Ramos (cell line): ENCODE data around the gene ARFGAP3.

Experiments used
- in situ Hi-C: fragments of 300-500 bp; cut with MboI; formaldehyde crosslinking; loops from one replicate; pipeline ENCODE4 v1.14.3; 2022; ENCODE audit warnings: low sequenced_read_pairs; ENCODE audit not compliant: unreplicated experiment

The ARFGAP3 gene, protein sequence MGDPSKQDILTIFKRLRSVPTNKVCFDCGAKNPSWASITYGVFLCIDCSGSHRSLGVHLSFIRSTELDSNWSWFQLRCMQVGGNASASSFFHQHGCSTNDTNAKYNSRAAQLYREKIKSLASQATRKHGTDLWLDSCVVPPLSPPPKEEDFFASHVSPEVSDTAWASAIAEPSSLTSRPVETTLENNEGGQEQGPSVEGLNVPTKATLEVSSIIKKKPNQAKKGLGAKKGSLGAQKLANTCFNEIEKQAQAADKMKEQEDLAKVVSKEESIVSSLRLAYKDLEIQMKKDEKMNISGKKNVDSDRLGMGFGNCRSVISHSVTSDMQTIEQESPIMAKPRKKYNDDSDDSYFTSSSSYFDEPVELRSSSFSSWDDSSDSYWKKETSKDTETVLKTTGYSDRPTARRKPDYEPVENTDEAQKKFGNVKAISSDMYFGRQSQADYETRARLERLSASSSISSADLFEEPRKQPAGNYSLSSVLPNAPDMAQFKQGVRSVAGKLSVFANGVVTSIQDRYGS

DNA sequence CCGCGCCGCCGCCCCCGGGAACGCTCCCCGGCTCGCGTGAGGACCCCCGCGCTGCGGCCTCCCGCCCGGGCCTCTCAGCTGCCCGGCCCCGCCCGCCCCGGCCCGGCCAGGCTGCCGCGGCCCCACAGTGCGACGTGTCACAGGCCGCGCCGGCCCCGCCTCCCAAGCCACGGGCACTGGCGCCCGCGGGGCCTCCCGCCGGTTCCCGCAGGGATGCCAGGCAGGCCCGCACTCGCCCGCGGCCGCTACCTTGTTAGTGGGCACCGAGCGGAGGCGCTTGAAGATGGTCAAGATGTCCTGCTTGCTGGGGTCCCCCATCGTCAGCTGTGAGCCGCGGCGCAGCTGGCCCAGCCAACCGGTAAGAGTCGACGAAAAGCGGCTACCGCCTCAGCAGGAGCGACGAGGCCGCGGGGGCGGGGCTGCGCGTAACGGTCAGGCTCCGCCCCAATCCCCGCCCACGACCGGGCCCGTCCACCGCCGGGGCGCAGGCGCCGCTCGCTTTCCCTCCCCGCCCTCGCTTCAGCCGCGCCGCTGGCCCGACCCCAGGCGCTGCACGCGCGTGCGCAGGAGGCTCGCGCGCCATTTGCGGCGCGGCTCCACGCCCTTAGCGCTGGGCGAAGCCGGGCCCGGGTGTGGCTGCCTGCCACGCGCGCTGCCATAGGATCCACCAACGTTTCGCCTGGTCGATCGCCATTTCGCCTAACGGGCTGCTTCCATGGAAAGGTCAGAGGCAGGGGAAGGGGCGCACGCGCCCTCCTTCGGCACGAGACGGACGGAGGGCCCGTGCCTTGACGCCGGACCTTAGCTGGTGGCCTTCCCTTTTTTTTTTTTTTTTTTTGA is at the start of gene ARFGAP3:
Gene ARFGAP3, minus strand, starts transcription at position 409 of the 840 bp plus-strand sequence. Its CDS starts 91 bp downstream, at position 318.
- in situ Hi-C loops, result no loop called here

DNA sequence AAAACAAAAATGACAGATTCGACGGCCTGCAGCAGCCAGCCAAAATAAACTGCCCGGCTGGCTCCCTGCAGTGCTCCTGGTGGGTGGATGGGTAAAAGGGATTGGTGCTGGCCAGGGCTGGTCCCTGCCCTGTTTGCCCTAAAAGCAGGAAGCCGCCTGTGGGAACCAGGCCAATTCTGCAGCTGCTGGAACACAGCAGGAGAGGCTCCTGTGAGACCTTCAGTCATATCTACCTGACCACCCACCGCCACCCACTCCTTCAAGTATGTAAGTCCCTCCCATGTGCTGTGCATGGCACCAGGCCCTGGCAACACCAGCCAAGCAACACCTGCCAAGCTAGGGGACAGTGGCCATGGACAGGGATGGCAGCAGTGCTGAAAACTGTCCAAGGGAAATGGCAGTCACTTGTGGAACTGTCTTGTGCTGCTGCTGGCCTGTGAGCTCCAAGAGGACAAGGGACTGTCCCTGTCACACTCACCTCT is 48.7 kb upstream of the ARFGAP3 start:
- in situ Hi-C loops, result no loop called here

DNA sequence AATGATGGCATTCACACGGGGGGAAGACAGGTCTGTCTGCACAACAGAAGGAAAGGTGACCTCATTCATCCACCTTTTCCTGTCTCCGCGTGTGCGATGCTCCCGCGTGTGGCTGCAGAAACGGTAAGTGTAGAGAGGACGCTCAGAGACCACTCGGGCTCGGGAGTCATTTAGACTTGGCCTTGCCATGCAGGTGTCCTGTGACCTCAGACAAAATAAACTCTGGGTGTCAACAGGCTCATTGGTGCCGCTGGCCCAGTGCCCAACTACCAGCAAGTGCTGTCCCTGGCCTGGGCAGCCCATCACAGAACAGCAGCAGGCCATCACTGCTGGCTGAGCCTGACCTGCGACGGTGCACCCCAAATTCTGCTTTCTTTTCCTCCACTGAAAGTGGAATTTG is 48.1 kb upstream of the ARFGAP3 start:
- in situ Hi-C loops, result no loop called here

DNA sequence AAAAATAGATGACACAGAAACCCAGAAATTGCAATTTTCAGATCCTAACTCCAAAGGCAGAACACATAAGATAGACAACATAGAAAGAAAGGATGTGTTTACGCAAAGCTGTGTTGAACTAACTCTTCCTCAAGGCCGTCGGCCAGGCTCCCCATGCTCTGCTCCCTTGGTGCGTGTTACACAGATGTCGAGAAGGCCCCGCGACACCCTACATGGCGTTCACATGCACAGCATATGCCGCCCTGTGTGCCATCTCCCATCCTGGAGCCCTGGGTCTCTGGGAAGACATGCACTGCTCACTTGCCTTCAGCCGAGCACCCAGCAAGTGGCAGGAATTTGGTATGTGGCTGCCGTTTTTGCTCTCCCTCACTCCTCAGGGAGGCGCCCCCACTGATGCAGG is 47.0 kb upstream of the ARFGAP3 start:
- in situ Hi-C loops, result no loop called here

DNA sequence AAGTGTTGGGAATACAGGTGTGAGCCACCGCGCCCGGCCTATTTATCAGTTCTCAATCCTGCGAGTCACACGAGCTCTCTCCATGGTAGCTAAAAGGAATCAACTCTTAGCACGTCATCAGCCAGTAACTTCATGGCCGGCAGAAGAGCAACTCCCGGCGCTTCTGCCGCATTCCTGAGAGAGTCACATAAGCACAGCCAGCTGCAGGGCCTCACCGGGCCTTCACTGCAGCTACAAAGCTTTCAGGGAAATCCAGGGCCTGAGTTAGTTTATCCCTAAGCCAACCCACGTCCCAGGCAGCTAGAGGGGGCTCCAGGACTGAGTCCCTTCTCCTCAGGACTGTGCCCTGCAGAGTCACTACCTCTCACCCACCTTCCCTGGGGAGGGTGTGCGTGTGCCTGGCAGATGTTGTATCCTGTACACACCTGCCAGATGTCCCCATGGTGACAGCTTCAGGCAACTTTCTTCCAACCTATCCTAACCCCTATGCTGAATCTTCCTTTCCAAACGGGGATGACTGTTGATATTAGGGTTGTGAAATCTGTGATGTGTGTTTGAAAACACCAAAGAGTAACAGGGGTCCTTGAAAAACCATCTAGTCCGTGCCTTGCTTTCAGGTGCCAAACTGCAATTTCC is 45.9 kb upstream of the ARFGAP3 start:
- in situ Hi-C loops, result no loop called here

DNA sequence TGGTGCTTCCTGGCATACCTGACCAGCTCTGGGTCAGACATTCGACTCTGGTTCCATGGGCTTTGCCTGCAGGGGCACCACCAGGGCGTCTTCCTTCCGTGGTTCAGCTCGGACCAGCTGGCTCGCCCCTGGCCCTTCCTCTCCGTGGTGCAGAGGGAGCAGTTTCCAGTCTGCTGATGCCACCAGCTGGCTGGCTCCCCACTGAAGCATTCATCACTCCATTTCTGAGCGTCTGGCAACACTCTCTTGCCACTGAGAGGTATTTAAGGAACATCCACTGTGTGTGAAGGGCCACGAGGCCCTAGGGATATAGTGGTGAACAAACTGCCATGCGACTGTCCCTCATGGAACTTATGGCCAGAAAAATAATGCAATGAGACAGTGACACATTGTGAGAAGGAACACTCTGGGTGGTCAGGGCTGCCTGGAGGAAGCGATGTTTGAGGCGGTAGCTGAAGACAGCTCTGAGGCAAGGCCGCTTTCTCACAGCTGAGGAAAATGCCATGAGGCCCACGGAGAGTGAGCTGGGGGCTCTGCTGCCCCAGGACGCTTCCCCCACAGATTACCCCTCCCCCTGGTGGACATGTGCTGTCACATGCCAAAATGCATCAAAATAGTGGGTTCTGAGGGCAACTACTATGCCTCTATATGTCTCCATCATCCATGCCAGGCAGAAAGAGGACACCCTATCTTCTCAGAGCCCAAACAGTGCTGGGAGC is 44.9 kb upstream of the ARFGAP3 start:
- in situ Hi-C loops, result no loop called here

DNA sequence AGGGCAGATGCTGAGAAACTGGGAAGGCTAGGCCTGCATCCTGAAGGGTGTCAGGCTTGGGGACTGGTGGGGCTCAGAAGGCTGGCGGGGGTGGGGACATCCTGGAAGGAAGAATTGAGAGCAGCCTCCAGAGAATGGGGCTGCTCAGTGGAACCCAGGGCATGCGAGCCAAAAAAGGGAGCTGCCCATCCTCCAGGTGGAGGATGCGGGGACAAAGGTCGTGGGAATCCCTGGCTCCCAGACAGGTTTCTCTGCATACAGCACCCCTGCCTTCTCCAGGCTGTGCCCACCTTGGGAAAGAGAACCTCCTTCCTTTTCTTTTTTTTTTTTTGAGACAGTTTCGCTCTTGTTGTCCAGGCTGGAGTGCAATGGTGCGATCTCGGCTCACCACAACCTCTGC is 40.9 kb upstream of the ARFGAP3 start:
- in situ Hi-C loops, result no loop called here

DNA sequence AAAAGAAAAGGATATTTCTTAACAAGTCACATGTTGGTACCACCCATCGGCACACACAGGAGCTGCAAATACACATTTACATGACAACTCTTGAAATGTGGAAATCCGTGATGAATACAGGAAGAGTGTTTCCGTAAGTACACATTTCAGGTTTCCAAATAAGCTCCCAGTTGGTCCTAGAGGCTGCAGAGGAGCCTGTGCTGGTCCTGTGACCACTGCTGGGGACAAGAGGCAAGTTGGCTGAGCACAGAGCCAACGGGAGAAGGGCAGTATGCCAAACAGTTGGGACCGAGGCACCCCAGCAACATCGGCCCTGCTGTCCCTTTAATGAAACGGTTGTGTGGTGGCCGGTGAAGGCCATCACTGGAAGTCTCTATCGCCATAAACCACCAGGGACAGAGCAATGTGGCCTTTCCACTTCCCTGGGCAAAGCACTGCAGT is 38.5 kb upstream of the ARFGAP3 start:
- in situ Hi-C loops, result no loop called here

DNA sequence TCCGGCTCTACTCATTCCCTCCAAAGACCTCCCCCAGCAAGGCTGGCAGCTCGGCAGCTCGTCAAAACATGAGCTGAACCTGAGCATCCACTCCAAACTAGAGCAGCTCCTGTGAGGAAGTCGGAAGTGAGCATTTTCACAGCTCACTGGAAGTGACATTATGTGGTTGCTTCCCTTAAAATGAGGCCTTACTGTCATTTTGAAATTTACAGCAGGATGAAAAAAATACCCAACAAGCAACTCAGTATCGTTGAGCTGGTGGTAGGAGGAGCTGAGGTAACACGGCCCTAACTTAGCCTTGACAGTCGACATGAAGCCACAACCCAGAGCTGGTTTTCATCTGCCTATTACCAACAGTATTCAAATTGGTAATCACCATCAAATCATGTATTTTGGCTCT is 38.0 kb upstream of the ARFGAP3 start:
- in situ Hi-C loops, result no loop called here

DNA sequence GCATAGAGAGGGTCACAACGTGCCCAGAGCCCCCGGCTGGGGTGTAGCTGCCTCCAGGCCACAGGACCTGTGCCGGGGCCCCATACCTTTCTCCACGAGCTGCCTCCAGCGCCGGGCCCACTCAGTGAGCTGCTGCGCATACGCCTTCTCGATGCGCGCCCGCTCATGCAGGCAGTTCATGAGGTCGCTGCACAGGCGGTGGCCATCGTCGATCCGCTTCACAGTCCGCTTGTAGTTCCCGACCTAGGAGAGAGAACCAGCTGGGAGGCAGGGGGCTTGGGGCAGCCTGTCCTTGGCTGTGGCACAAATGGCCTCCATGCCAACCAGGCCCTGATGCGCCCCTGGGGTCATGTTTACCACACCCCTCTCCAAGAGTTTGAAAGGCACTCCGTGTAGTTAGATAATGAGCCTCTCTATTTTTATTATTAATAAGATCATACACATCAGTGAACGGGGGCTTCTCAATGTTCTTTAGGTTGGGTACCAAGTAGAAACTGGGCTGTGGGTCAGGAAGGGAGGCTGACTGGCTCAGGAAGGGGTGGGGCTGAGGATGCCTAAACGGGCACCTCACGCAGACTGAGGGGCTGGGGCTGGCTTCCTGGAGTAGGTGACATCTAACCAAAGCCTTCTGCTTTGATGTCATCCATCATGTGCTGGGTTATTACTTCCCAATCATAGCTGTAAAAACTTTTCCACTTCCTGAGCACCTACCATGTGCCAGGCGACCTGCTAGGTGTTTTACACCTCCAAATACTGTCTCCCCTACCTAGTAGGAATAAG is 36.5 kb upstream of the ARFGAP3 start:
- in situ Hi-C loops, result no loop called here

DNA sequence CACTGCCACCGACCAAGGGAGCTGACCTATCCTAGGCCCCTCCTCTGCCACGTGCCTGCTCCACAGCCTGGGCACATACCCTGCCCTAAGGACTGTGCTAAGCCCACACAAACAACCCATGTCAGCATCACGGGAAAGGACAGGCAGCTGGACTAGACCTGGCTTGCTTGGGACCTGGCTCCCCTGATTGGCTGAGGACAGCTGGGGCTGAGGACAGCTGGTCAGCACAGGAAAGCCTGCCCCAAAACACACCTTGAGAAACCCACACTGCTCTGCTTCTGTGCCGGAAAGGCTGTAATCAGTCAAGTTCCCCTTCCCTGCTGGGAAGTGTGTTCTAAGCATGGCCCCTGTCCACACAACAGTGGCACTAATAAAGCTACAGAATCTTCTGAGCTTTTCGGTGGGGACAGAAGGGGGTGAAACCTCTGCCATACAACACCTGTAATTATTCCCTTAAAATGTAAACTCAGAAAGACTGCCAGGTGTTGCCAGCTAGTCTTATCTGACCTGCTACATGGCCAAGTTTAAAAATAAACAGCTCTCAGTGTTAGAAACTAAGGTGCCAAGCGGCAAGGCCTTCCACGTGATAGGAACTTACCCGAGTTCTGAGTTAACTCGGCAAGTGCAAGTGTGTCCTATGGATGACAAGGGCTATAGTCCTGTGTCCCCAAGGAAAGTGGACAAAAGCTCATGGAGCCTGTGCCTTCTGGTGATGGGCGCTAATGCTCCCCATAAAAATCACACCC is 35.7 kb upstream of the ARFGAP3 start:
- in situ Hi-C loops, result no loop called here

DNA sequence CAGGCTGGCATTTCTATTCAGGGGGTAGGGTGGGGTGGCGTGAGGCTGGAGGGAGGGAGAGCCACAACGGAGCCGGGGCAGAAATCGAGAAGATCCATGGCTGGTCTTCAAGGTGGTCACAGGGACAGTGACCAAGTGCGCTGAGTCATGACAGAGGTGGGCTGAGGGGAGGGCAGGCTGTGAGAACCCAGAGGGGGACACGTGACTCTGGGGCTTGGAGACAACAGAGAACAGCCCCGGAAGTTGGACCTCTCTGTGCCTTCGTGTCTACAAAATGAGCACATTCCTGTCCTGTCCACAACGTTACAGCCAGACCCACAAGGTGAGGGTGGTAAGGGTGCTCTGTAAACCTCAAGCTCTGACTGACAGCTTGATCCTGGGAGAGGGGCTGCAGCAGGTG is 35.1 kb upstream of the ARFGAP3 start:
- in situ Hi-C loops, result no loop called here

DNA sequence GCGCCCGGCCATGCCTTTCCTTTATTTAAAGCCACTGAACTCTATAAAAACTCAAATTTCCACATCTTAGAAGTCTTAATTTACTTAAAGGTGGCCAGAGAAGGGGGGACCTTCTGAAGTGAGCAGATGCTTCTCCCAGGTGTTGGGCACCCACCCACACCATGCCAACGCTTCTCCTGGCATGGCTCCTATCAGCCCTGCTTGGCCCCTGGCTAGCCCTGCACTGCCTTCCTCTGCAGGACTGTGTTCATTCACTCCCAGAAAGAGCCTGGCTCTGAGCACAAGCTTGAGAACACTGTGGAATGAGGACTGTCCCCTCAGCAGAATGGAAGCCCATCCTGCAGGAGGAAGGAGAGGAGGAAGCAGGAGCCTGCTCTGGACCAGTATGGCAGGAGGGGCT is 34.6 kb upstream of the ARFGAP3 start:
- in situ Hi-C loops, result no loop called here

DNA sequence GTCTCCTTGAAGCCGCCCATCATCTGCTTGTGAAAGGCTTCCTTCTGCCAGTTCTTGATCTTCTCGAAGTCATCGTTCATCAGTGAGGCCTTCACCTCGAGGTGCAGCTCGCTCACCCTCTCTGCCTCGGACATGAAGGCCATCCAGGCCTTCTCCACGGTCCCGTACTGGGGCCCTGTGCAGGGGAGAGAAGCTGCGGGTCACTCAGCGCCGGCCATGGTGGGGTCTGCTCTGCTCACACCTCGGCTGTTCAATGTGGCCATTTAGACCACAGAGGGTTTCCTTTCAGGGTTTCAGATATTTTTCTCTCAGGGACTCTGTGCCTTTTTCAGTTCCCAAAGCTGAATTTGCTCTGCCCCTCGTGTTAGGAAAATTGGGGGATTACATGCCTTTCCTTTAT is 33.9 kb upstream of the ARFGAP3 start:
- in situ Hi-C loops, result no loop called here

DNA sequence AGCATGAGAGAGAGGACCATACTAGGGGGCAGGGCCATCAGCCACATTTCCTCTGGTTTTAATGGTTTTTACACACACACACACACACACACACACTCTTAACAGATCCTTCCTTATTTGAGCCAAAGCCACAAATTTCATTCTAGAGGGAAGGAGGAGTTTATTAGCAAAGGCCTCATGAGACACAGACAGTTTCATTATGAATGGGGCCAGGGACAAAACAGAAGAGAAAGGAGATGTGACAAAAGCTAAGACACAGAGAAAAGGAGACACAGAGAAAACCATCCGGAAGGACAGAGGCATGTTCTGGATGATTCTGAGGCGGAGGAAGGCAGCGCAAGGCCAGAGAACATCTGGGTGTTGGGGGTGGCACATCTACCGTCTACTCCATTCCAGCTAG is 32.2 kb upstream of the ARFGAP3 start:
- in situ Hi-C loops, result no loop called here

DNA sequence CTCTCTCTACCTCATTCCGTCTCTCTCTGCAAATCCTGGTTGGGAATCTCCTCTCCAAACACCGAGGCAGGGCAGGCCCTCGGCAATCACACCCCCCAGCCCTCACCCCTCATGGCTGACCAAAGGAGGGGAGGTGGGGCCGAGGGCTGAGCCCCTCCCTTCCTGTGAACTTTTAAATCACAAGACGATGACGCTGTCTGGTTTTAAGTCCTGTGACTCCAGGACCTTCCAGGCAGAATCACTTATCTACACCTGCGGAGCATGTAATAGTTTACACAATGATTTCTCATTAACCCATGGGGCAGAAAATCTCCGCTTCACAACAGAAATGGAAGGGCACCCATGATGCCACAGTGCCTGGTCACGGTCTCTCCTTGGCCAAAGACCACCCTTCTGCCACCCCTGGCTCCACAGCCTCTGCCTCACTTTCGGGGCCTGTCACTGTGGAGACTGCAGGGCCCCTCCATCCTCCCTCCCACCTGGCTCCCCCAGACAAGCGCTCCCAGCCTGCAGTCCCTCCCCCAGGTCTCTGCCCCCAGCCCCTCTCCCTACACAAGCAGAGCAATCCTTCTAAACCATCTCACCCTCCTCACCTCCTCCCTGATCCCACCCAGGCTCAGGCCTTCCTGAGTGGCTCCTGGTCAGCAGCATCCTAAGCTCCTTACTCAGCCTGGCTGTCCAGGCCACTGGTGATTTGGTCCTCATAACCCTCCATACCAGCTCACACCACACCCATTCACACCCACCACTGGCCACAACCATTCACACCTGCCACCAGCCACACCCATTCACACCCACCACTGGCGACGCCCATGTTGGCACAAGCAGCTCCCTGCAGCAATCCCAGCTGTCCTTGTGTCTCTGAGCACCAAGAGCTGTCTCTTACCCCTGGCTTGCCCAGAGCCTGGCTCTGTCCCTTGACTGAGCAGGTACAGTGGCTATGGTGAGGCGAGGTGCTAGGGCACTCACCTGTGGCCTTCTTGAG is 30.7 kb upstream of the ARFGAP3 start:
- in situ Hi-C loops, result no loop called here

DNA sequence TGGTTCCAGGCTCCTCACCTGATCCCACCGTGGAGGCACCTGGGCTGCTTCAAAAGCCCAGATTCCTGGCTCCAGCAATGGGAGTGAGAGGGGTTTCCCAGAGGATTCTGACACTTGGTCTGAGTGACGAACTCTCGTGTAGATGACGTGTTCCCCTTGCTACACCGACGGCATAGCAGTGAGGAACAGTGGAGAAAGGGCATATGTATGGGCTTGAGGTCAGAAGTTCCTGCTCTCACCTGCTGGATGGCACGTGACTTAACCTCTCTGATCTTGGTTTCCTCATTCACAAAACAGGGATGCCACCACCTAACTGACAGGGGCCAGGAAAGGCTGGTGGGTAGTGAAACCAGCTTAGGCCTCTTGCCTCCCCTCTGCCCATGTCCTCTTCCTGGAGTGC is 30.0 kb upstream of the ARFGAP3 start:
- in situ Hi-C loops, result no loop called here
